ENCODE measurements around the gene WNK2.

Gene WNK2

DNA sequence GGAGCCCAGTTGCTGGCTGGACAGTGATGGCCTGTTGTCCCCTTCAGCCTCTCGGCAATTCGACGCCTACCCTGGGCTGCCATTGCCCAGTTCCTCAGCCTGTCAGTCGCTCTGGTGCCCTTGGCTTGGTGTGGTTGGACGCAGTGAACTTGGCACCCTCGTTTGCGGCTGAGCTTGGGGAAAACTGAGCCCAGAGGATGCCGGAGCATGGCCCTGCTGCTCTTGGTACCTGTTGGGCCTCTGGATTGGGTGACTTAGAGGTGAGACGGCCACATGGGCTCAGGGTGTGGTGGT lies 16.5 kb downstream of the WNK2 start:
- DNase-seq = no peak

DNA sequence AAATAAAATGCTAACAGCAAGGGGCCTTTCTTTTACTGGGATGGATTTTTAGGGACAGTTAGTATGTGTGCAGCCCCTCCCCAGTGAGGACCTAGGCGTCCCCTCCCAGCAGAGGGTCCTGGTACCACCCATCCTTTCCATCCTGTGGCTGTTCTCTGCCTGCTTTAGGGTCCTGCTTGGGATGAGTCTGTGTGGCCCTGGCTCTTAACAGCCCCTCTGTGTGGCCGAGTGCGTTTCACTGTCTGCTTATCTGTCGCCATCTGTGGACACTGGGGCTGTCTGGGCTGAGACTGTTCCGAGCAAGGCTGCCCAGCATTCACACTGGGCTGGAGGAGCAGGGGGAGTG lies 17.0 kb downstream of the WNK2 start:
- no peak for DNase-seq

DNA sequence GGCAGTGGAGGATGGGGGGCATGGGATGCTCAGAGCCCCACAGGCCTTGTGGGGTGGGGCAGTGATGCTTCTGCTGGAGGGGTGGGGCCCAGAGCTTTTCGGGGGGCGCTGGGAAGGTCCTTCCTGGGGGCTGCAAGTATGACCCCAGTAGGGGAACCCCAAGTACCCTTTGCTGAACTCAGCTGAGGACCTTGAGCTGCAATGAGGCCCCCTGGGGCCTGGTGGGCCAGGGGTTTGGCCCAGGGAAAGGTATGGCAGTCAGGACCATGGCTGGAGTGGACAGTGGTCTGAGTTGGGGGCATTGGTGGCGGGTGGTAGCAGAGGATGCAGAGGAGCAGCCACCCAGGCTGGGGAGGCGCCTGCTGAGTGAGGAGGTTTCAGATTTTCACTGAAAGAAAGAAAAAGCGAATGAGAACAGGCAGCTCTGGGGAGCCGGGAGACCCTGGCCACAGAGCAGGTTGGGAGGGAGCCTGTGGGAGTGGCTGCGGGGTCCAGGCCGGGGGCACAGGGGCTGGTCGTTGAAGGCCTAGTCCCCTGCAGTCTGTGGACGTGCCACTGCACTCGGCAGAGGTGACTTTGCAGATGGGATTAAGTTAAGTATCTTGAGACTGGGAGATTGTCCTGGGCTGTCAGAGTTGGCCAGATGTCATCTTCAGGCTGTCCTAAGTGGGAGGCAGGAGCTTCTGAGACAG lies 19.2 kb downstream of the WNK2 start:
- DNase-seq = no peak

DNA sequence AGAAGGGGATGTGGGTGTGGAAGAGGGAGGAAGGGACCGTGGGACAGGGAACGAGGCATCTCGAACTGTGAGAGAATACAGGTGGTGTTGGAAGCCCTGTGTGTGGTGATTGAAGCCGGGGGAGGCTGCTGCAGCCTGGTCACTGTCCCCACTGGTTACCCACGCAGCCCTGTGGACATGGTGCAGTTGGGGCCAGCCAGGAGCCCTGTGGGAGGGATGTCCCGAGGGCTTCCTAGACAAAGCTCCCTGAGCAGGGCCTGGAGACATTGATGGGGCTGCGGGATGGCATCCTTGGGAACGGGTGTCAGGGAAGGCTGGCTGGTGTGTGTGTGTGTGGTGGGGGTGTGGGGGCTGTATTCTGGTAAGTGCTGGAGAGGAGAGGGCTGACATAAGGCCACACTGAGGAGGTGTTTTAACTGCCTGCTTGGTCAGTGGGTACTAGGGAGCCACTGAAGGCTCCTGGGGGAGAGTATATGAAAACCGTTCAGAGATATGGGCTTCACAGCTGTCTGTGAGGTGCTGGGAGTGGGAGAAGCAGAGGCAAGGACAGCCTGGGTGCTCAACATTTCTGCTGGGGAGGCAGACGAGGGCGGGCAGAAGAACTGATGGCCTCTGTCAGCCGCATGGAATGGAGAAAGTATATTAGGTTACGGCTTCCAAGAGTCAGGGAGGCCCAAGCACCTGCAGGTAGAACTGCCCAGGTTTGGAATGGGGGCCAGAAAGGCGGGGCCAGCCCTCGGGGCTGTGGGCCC lies 20.0 kb downstream of the WNK2 start:
- no peak for DNase-seq

DNA sequence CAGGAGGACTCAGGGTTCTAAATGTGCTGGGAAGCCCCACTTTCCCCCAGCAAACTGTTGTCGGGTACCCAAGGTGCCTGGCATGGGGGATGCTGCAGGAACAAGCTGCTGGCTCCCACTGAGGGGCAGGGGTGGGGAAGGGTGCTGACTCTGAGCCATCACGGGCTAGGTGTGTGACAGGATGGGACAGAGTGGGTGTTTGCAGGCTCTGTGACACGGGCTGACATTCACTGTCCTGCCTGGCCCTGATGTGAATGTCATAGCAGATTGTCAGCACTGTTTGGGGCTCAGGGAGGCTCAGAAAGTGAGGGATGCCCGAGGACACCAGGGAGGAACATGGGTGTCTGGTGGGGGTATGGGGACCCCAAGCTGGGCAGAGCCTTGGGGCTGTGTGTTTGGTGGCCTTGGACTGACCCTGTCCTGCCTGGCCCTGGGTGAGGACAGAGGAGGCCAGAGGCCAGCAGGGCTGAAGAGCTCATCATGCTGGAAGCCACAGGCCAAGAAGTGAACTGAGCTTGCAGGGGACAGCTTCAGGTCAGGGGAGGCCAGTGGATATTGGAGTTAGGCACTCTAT lies 20.6 kb downstream of the WNK2 start:
- no peak for DNase-seq

DNA sequence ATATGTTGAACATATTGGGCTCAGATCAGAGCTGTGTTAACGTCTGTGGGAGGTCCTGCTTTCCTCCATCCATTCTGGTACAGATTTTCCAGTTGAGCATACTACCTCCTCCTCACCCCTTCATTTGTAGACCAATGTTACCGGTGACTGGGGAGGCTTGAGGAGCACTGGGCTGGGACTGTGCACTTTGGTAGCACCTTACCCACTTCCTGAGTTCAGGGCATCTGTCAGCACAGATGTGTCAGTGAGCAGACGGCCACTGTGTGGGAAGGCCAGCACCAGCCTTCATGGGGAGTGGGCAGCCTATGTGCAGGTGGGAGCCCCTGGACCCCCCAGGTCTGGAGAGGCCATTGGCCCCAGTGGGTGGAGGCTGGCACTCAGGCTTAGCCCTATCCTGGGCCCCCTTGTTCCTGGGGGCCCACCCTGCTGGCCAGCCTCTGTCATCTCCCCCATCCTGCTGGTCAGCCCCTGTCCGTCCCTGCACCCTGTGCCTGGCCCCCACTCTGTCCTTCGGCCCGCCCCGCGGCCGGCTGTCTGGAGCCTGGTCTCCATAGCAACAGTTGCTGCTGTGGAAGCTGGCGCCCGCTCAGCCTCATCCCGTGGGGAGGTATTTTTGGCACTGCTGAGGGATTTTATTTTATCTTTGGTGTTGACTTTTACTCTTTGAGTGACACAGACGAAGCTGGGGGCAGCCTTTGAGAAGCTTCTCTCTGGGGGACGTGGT lies 21.3 kb downstream of the WNK2 start:
- no peak for DNase-seq

DNA sequence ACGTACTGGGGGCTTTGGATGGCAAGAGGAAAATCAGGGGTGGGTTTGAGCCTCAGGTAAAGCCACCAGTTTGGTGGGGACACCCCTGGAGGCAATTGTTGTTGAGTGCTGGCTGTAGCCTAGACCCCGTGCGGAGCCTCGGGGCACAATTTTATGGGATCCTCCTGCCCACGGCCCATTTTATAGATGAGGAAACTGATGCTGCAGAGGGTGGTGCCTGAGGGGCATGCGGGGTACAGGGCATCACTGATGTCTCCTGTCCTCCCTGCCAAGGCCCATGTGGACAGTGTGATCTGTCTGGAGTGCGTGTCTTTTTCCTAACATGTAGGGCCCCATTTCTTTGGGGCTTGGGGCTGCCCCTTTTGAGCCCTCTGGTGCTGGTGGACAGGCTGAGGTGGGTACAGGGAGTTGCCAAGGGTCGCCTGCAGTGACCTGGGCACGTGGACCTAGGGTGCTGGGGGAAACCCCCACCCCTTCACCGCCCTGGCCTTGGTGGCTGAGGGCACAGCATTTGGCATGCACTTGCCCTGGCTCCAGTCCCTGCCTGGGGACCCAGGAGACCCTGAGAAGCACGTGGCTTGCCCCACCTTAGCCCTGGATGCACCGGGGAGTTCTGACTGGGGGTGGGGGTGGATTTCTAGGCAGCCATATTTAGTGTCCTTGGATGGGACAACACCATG lies 22.1 kb downstream of the WNK2 start:
- DNase-seq = no peak

DNA sequence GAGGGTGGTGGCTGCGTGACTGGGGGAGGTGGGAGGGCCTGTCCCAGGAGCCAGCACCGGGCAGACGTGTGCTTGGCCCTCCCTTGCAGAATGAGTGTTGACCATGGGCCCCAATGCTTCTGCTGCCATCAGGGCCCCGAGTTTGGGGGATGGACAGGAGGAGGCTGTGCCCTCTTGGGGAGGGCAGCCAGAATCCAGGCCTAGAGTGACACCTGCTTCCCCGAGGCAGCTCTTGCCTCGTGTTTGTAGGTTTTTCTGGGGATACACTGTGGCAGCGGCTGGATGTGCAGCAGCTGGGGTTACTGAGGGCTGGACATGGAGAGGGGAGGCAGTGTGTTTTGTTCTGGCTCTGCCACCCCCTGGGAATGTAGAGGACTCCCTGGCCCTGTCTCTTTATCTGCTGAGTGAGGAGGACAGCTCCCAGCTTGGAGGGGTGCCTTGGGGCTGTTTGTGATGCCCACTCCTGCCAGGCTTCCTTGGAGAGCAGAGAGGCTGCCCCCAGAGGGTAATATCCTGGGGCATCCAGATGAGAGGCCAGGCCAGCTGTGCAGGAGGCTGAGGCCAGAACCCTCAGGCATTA lies 22.7 kb downstream of the WNK2 start:
- no peak for DNase-seq

DNA sequence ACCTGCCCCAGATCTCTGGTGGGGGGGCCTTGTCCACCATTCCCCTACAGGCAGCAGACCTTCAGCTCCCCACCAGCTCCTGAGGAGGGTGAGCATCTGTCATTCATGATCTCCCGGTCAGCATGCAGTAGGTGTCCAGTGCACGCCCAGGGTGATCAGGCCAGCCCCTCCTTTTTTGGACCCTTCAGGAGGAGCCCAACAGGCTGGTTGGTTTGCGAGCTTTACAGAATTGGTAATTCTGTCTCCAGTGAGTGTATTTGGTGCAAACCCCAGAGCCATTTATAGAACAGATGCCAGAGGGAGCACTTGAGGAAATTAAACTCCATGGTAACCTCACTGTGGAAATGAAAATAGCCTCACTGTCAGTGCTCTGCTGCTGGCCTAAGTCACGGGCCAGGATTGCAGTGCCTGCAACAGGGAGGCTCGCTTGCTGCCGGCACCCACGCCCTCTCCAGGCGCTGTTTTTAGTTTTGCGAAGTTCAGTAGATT lies 23.4 kb downstream of the WNK2 start:
- no peak for DNase-seq

DNA sequence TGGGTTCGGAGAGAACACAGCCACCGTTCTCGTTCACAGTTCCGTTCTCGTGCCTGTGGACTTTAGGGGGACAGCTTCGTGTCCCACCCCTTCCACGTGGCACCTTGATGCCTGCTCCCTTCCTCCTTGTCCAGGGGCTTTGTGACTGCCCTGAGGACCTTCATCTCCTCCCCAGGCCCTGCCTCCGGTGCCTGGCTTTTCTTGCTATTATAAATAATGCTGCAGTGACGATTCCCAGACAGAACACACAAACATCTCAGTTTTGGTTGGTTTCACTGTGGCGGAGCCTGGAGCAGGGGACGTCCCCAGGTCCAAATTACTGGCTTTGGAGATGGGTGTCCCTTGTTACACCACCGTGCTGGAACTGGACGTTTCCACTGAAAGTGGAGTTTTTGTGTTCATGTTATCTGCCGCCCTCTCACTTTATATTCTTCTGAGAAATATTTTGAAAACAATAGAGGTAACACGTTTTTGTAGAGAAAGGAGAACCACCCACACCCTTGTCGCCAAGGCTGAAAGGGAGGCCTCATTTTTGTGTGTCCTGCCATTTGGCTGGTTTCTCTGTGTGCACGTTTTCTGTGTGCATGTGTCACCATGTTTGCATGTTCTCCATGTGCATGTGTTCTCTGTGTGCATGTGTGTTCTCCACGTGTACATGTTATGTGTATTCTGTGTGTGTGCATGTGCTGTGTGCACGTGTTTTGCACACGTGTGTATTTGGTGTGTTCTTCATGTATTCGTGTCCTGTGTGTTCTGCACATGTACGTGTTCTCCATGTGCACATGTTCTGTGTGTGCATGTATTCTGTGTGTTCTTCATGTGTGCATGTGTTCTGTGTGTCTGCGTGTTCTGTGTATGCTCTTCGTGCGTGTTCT lies 24.2 kb downstream of the WNK2 start:
- no peak for DNase-seq

DNA sequence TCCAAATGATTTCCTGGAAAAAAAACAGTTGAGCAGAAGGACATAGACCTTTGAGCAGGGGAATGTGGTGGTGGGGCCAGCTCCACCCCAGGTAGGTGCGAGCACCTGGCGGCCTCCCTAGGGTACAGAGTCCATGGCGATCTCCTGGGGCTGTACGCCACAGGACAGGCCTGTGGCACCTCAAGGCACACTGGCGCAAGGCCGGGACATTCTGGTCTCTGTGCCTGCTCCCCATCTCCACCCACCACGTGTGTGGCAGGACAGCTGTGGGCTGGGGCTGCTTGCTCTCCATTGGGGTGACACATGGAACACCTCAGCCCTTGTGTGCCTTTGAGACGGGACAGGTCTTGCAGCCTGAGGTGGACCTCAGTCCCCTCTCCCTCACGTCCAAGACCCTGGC lies 25.2 kb downstream of the WNK2 start:
- no peak for DNase-seq

DNA sequence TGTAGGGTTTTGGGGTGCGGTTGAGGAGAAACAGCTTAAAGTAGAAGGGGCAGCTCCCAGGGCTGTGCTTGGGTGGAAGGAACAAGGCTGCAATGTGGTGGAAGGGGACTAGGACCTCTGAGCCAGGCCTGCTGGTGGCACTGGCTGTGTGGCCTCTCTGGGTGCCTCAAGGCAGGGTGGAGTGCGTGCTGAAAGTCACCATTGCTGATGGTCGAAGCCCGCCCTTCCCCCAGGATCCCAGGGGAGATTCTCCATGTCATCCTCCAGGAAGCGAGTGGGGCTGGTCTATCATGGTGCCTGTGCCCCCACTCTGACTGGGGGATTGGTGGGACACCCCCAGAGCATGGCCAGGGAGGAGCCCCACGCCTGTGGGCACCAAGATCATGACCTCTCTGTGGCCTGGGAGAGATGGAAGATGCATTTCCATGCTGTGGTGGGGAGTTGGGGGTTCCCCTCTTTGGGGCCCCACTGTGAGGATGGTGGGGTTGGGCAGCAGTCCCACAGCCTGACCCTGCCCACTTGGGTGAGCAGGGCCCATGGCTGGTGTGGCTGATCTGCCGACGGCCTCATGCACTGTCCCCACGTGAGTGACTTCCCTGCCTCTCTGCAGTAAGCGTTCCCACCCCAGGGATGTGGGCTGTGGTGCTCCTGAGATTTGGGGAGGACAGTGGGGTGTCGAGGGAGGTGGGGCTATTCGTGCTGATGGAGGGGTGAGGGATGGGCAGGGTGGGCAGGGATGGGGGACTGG lies 25.8 kb downstream of the WNK2 start:
- DNase-seq = no peak

DNA sequence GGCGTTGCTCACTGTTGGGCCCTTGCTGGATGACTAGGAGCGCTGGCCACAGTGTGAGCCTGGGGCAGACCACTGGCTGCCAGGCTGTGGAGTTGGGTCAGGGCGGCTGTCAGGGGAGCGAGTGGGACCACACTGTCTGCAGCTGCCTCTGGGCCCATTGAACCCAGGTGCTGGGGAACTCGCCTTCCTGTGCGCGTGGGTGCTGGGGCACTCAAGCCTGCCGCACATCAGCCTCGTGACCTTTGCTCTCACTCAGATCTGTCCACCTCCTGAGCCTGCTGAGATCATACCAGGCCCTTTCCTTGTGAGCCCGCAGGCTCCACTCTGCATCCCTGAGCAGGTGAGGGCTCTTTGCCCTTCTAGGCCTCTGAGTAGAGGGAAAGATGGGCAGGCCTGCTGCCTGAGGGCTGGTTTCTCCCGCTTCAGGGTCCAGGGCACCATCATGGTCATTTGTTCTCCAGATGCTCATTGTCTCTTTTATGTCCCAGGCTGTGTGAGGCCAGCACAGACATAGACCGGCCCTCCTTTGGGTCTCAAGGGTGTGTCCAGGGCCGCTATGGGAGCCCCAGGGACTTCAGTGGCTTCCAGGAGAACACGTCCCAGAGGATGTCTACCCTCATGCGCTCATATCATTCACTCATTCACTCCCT lies 26.5 kb downstream of the WNK2 start:
- no peak for DNase-seq

DNA sequence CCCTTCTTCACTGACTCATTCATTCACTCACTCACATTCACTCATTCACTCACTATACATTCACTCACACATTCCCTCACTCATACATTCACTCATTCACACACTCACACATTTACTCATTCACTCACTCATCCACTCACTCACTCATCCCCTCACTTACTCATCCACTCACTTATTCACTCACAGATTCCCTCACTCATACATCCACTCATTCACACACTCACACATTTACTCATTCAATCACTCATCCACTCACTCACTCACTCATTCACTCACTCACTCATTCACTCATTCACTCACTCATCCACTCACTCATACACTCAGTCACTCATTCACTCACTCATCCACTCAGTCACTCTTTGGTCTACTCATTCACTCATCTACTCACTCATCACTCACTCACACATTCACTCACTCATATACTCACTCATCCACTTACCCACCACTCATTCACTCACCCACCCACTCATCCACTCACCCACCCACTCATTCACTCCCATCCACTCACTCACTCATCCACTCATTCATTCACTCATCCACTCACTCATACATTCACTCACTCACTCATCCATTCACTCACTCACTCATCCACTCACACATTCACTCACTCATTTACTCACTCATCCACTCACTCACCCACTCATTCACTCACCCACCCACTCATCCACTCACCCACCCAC lies 27.2 kb downstream of the WNK2 start:
- DNase-seq = no peak

DNA sequence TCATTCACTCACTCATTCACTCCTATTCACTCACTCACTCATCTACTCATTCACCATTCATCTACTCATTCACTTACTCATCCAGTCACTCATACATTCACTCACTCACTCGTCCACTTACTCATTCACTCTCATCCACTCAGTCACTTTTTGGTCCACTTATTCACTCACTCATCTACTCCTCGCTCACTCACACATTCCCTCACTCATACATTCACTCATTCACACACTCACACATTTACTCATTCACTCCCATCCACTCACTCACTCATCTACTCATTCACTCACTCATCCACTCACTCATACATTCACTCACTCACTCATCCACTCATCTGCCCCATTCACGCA lies 27.7 kb downstream of the WNK2 start:
- no peak for DNase-seq

DNA sequence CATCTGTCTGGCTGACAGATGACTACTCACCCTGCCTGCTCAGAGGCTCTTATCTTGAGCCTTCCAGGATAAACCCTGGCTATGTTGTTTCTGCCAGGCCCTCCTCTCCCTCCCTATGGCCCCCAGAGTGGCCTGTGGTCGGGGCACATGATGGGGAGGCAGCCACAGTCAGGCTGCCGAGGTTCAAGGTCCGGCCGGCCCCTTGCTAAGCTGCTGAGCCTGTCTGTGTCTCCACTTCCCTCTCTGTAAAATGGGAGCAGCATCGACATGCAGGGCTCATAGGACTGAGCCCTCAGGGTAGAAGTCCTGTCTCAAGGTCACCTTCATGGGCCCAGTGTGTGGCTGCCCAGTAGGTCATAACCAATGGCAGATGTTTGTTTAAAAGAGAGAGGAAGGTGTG lies 28.5 kb downstream of the WNK2 start:
- no peak for DNase-seq

DNA sequence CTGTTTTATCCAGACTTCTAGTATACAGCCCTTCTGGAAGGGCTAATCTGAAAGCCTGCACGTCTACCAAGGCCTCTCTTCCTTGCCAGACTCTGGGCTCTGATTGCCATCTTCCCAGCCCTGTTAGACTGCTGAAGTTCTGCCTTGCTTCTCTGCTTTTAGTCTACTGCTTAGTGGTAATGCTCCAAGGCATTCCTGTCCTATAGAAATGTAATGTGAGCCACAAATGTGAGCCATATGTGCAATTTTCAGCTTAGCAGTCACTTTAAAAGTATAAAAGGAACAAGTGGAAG lies 32.1 kb downstream of the WNK2 start:
- no peak for DNase-seq

DNA sequence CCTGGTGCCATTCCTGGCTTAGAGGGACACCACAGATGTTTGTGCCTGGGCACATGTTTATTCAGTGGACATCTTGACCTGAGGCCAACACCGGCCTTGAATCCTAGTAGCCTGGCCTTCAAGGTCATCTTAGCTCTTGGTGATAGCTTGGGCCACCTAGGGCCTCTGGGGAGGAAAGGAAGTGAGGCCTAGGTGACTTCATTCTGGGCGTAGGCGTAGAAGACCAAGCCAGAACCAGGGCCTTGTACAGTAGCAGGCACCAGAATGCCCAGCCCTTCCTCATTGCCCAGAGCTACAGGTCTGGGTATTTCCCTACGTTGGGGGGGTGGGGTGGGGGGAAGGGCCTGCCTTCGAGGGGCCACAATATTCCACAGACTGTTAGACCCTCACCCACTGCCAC lies 33.8 kb downstream of the WNK2 start:
- peak; percentile 34 to 52 (median 42) for DNase-seq

DNA sequence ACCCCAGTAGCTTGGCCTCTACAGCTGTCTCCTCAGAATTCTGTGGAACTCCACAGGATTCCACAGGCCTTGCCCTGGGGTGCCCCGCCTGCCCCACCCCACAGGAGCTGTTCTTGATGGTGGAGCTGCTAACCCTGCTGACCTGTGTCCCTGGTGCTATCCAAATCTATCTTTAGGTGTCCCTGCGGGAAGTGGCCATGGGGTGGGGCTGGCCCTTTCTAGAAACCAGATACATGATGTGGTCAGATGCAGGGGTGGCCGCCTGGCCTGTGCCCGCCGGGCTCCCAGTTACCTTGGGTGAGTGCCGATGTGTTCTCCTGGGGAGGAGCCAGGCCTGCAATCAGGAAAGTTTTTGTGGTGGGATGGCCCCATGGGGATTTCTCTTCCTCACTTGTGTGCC lies 34.2 kb downstream of the WNK2 start:
- no peak for DNase-seq

Measured in suppressor macrophage (primary cell).